GM21737 (cell line): ENCODE results near the gene HECTD2.
"Not testable (repeated sequence)": the region's sequence is repeated elsewhere in the genome, so short reads cannot be mapped to it uniquely, and the experiment has no call there.

Experiments used
- ATAC-seq: cut with Tn5 transposase; IDR thresholded peaks from one replicate; pipeline ENCODE4 v1.9.1; 2021; ENCODE audit warnings: mild to moderate bottlenecking, moderate library complexity; ENCODE audit not compliant: unreplicated experiment

Gene HECTD2

DNA sequence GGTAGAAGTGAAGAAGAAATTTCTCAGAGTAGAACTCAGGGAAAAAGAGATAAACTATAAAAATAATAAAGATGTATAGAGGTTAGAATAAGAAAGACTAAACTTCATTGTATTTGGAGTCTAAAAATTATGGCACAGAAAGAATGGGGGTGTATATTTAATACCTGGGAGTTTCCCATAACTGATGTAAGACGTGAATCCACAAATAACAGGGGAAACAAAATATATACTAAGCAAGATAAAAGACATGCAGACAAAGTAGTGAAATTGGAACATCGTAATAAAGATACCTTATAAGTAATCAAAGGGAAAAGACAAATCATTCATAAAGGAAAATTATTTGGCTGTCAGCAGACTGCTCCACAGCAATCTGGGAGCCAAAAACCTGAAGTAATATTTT is 62.8 kb downstream of the HECTD2 start:
- no peak for ATAC-seq

DNA sequence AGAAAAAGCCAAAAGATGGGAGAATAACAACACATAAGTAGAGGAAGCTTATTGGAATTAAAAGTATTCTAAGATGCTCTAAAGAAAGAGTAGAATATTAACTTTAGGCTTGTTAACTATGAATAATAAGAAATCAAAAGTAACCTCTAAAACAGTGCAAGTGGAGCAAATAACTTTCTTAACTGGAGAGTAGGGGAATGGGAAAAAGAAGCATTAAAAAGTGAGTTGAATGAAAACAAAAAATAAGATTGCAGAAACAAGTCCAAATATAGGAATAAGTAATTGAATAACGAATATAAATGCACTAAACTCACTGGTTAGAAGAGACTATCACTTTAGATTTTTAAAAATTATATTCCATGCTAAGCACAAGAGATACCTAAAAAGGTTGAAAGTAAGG is 63.9 kb downstream of the HECTD2 start:
- ATAC-seq, result no peak

DNA sequence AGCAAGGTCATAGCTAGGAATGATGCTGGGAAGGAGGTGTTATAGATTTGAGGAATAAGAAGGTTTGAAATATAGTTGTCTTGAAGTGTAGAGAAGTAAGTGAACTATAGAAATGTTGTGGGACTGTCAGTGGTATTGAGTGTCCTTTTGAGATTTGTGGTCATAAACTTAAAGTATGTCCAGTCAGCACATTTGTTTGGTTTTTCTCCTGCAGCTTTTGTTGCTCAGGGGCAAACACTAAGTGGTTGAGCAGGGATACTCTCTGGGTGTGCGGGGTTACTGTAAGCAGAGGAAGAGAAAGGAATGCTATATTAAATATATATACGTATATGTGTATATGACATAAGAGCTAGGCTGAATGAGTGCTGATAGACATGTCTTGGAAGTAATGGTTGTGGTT is 67.1 kb downstream of the HECTD2 start:
- ATAC-seq, result no peak

DNA sequence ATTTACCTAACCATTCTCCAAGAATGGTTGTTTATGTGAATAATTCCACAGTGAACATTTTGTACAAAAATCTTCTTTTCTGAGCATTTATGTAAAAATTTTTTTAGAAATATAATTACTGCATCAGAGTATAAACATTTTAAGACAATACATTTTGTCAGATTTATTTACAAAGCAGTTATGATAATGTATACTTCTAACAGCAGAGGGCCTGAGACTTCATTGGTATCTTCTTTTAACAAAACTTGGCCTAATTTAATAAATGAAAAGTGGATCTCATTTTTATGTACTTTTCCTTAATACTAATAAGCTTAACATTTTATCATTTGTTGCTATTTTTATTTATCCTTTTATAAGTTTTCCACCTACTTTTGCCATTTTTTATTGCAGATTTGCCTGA is 69.4 kb downstream of the HECTD2 start:
- ATAC-seq, result no peak

DNA sequence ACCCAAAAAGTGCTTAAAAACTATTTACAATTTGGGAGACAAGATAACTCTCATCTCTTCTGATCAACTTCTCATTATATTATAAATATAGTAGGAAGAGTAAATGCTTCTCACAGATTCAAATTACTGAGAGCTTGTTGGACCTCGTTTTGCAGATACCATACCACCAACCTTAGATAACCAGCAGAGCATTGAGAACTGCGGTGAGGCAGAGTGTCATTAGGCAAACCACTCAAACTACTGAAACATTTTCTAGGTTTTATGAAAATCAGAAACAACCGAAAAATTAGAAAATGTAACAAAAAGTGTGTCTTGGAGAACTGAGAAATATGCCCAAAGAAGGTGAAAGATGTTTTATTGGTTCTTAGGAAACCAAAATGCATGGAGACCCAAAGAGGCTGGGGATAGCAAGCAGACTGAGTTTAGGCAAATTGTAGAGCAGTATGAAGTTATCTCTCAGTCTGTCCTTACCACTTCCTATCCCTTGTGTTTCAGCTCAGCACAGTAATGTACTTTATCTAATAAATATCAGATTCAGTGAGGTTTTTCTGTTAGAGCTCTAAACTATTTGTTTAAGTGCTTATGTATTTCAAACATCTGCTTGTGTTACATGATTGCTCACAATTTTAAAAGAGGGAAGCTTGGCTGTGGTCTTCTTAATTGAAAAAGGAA is 77.9 kb downstream of the HECTD2 start:
- ATAC-seq, result no peak

DNA sequence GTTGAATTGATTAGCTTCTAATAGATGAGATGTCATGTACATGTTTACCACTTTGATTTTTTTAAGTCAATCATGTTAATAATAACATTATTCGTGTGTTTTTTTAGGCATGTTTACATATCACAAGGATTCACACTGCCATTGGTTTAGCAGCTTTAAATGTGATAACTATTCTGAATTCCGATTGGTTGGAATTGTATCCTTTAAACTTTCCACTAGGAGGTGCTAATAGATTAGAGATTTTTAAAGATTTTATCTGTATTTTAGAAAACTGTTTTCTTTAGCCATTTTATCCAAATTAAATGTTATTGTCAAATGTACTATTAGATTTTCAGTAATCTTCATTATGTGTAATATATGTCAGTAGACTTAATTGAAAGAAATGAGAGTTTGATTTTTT is 83.2 kb downstream of the HECTD2 start:
- ATAC-seq, result no peak

DNA sequence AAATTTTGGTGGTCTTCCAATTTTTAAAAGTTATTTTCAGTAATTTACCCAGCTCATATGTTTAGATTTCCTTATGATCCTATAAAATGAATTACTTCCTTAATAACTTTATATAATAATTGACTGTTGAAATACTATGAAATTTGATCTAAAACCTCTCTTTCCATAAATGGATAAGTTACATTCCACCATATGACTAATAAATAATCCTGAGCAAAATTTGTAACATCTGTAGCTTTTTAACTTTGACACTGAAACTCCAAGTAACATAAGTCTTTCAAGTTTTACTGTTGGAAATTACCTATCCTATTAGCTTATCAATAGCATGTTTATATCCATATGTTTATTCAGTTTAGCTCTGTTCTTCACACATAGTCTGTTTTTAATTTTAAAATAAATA is 85.3 kb downstream of the HECTD2 start:
- ATAC-seq, result no peak

DNA sequence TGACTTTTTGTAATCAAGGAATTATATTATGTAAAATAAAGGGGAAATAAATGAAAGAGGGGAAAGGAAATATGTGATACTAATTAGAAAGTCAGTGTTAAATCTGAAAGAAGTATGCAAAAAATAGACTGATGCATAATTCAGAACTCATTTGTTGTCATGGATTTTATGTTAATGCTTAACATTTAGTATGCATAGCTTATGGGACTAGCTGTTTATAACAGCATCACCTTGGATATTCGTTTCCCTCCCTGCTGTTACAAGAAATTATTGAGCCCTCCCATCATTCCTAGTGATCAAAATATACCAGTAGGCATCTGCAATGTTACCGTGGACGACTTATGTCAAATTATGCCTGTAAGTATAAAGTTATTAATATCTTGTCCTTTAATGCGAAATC is 85.9 kb downstream of the HECTD2 start:
- no peak for ATAC-seq

DNA sequence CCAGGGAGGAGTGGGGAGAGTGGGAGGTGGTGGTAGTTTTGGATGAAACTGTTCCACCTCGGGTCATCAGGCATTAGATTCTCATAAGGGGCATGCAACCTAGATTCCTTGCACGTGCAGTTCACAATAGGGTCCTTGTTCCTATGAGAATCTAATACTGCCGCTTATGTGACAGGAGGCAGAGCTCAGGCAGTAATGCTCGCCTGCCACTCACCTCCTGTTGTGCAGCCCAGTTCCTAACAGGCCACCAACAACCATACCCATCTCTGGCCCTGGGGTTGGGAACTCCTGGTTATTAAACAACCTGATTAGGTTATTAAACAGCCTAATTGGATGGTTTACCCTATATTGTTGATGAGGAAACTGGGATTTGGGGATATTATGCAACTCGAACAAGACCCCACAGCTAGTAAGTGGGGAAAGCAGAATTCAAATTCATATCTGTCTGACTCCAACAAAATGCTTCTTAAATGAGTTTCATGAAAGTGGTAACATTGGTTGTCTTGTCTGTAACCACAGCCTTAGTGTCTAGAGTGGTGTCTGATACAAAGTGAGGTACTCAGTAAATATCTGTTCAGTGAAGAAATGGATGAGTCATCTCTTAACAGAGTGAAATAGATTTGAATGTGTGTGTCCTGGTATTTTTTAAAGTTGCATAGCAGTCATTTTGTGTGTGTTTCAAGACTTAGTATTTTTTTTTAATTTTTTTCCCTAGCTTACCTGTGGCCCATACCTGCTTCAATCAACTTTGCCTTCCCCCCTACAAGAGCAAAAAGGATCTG is 101.6 kb downstream of the HECTD2 start:
- no peak for ATAC-seq

DNA sequence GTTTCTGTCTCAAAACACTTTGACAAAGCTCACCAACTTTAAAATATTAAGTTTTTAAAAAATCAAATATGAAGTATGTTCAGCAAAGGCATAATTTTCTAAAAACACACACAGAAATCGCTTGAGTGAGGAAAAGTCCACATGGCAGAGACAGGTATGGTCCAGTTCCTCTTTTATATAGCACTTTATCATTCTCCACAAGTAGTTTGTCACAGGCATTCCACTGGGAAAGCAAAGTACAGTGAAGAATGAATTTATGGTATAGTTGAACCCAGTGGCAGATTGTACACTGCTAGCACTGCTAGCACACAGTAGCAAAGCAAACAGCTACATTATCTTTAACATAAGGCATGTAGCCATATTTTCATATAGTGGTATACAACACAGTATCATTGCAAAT is 102.3 kb downstream of the HECTD2 start:
- no peak for ATAC-seq

DNA sequence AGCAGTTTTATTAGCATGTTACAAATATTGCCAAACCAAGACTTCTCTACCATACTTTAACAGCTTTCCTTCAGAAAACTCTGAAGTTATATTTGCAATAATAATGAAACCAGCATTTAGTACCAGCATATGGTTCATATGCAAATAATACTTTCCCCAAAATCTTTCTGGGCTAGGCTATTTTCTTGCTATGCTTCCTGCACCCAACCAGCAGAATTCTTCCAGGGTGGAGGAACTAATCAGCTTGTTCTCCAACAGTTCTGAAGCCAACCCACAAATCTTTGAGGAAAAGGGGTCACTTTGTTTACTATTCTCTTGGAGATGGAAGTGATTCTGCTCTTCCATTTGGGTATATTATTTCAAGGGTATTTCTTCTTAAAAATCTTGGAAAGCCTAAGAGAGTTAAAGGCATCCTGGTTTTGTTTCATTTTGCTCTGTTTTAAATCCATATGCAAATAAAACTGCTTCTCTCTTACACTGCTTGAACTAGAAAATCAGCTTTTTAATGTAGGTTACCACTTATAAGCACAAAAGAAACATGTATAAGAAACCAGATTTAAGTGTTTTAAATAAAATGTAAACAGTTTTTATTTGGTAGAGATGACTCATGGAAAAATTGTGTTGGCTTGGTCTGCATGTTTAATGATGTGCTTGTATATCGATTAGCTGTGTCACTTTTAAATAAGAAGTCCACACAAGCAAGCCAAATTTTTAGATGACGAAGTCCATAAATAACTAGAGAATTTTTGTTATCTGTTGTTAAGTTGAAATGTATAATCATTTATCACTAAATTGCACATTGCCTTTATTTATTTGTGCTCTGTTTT is 103.7 kb downstream of the HECTD2 start:
- ATAC-seq, result no peak

DNA sequence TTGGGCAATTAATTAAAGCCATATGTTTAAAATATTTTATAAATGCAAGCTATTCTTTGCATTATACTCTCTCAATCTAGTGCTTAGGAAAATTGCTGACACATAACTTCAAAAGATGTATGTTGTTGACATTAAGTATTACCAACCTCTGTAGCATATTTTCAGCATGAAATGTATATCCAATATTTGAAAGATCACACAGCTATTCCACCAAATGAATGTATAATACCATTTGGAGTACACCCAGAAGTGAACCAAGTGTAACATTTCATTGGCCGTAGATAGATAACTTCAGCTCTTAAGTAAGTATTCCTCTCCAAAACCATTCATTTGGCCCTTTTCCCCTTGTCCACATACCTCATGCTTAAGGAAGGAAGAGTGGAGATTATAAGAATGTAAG is 104.6 kb downstream of the HECTD2 start:
- no peak for ATAC-seq

DNA sequence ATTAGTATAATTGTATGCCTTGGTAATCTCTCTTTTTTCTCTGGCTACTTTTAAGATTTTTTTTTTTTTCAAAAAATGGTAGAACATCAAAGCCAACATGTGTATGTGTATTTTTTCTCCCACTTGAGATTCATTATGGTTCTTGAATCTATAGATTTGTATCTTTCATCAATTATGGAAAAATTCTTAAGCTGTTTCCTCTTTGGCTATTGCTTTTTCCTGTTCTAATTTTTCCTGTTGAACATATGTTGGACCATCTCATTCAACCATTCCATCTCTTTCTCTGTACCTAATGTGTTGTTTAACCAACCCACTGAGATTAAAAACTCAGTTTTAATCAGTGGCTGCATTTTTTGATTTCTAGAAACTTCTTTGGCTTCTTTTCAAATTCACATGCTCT is 107.2 kb downstream of the HECTD2 start:
- no peak for ATAC-seq

DNA sequence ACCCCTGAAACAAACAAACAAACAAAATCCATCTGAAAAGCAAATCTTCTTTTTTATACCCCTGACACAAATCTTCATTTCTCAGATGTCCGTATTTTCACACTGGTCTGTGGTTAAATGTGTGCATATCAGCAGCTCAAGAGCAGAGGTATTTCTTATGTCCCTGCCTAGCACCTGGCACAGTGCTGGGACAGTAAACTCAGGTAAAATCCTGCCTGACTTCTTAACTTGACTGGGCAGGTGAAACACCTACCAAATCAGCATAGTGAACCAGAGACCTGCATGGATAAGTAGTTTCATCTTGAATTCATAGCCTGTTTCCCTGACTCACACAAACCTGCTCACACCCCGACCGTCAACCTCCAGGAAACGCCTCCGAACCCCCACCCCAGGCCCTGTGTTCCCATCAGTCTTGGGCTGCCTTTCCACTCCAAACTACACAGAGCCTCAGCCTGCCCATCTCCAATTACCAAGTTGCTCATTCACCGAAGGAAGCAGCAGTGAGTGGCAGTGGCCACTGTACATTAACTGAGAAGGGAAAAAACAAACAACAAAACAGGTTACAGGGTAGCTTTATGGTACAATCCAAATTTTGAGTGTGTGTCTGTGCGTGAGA is 109.9 kb downstream of the HECTD2 start:
- no peak for ATAC-seq

DNA sequence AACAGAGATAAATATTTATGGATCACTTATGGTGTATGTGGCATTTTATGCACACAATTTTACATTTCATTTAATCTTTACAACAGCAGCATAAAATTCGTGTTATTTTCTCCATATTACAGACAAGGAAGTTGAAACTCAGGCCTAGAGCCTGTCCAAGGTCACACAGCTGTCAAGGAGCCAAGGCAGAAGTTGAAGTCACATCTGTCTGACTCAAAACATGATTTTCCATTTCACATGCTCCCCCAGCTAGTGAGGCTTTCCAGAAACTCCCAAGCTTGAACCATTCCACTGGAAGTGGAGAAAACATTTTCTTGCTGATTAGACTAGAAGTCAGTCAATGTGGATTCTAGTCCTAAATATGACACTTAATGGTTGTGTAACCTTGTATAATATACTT is 110.5 kb downstream of the HECTD2 start:
- no peak for ATAC-seq

DNA sequence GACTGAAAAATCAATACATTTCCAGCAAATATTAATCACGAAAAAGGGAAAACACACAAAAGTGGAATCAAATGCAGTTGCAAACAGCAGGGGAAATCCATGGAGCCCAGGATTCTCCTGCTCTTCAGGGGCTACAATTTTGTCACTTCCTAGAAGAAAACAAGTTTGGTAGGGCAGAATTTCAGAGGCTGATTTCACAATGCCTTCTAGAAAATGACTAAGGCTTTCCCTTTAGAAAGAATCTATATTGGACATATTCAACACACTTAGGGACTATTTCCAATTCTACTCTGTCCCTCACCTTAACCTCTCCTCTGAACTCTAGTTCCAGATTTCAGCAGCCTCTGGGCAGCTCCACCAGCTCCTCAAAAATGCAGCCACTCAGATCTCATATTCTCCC is 111.3 kb downstream of the HECTD2 start:
- no peak for ATAC-seq

DNA sequence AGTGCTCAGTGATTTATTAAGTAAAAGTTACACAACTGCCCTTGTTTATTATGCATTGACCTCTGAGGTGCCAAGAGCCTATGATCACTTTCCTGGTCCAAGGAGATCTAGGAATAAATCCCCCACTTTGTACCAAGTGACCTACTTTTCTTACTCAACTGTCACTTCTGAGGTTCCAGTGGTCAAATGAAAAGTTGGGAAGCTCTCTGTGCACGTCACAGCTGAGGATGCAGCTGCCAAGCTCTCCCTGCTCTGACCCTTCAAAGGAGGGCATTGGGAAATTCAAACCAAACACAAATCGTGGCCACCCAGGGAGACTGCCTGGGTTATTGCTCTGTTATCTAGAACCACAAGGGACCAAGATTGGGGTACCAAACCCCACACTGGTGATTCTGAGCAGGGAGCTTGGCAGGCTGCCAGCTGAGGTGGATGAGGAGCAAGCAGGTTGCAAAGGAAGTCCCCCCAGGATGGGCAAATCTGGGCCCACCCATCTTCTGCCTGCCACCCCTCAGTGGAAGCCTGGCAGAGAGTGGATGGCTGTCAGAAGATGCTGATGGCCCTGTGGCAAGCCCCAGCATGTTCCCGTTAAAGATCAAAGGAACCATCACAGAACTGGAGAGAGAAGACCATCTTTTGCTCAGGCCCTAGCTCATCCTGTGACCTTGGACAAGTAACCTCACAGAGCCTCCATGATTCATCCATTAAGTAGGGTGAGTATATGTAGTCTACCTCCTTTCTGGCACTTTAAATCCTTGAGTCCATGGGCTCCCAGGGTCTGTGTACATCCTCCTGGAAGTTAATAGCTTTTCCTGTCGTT is 116.0 kb downstream of the HECTD2 start:
- ATAC-seq, result no peak

DNA sequence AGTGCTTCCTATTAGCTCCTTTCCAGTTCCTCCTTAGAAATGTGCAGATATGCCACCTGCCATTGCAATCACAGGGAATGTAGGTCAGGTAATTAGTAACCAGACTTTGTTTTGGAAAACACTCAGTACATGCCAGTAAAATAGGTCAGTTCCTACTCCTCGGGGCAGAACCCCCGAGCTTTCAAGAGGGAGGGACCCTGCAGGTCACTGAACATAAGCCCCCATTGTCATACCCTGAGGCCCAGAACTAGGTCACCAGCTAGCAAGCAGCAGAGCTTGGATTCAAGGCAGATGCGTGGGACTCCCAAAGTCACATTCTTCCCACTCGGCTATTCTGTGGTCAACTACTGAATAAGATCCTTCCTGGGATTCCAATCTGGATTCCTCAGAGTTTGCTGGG is 117.9 kb downstream of the HECTD2 start:
- no peak for ATAC-seq

DNA sequence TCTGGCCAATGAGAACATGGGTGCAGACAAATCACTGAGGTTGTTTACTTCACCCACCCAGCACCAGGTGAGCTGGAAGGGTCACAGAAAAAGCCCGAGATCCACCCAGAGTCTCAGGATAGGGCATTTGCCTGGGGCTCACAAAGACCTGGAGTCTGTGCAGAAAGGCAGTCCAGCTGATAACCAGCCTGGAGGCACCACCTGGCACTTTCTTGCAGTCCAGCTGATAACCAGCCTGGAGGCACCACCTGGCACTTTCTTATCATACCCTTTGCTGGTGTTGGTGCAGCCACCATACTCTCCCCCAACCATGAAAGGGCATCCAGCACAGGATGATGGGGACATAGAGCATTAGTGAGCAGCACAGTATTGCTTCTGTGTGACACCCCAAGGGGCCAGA is 118.6 kb downstream of the HECTD2 start:
- no peak for ATAC-seq

DNA sequence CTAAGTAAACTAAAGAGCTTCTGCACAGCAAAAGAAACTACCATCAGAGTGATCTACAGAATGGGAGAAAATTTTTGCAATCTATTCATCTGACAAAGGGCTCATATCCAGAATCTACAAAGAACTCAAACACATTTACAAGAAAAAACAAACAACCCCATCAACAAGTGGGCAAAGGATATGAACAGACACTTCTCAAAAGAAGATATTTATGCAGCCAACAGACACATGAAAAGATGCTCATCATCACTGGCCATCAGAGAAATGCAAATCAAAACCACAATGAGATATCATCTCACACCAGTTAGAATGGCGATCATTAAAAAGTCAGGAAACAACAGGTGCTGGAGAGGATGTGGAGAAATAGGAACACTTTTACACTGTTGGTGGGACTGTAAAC is 124.6 kb downstream of the HECTD2 start:
- not testable (repeated sequence) for ATAC-seq

DNA sequence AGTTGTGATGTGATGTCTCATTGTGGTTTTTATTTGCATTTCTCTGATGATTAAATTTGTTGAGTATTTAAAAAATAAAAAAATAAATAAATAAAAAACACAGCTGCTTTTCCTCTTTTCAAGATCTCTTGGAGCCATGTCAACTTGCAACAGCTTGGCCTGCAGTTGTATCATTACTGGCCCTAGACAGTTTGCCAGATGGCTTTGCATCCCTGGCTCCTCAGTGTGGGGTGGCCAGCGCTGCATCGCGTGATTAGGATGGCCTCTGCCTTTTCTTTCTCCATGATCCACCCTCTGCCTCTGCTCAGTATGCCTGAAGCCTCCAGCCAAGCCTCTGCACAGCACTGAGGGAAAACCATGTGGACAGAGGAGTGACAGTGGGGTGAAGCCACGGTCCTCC is 126.0 kb downstream of the HECTD2 start:
- no peak for ATAC-seq
